Endothelial cell of umbilical vein (primary cell): ENCODE measurements around the gene C1RL. TPM values are rescaled to one million over a fixed set of nuclear protein-coding genes. Genes with fewer than 3 reads are reported as not detected.

Source experiments
- BruUV-seq: library from RNA; stranded (reverse); fragments of 400-500 nt; replicated peaks from 2 replicates; lab custom pipeline; 2021; lab: Mats Ljungman, UMichigan
- CTCF ChIA-PET: fragments of 300-600, 350-600 bp; sonication (Branson Sonifier 250); formaldehyde crosslinking; loops from one replicate; lab custom pipeline; 2021; ENCODE audit warnings: antibody characterized with exemption, inconsistent platforms; lab: Charles Lee
- POLR2A ChIA-PET: fragments of 300-600, 350-600 bp; sonication (Branson Sonifier 250); formaldehyde crosslinking; loops from one replicate; lab custom pipeline; 2021; ENCODE audit warnings: antibody characterized with exemption, inconsistent platforms; lab: Charles Lee
- DNase-seq: peaks from one replicate; pipeline ENCODE4 v3.0.0-alpha.2; 2011; ENCODE audit warnings: low read depth, low spot score
- FAIRE-seq: peaks from 2 replicates; lab custom pipeline; 2011; peaks lifted over from hg19 to GRCh38; lab: Jason Lieb, UNC
- H2AFZ ChIP-seq: 2 replicates; pipeline ENCODE4 v1.6.0; 2012; ENCODE audit warnings: low read depth, low read length, control low read depth, inconsistent platforms
- H3K27ac ChIP-seq: 2 replicates; pipeline ENCODE4 v1.5.1; 2011; ENCODE audit warnings: low read depth, mild to moderate bottlenecking, control low read depth, low read length, moderate library complexity; ENCODE audit not compliant: insufficient read depth
- H3K27me3 ChIP-seq, 2 experiments: 2 replicates each; pipeline versions ENCODE4 v1.6.0 to v1.6.1; 2011; ENCODE audit warnings: low read length in 2 of 2, mixed read lengths in 1 of 2; ENCODE audit not compliant: control insufficient read depth in 2 of 2, insufficient read depth in 2 of 2
- H3K36me3 ChIP-seq, 2 experiments: 2 replicates in 1 of 2; 3 replicates in 1 of 2; pipeline ENCODE4 v1.5.1; 2011; ENCODE audit warnings: low read length in 2 of 2, mild to moderate bottlenecking in 1 of 2, moderate library complexity in 1 of 2; ENCODE audit not compliant: control insufficient read depth in 2 of 2, insufficient read depth in 2 of 2; ENCODE audit errors: extremely low read depth in 1 of 2
- H3K4me1 ChIP-seq: 3 replicates; pipeline ENCODE4 v1.5.1; 2011; ENCODE audit warnings: mild to moderate bottlenecking, low read length; ENCODE audit not compliant: control insufficient read depth, insufficient read depth; ENCODE audit errors: extremely low read depth
- H3K4me2 ChIP-seq: 2 replicates; pipeline ENCODE4 v1.6.1; 2011; ENCODE audit warnings: low read length, control low read depth, mixed read lengths; ENCODE audit not compliant: insufficient read depth
- H3K4me3 ChIP-seq, 3 experiments: fragments of 200-600 bp in 1 of 3; sonication (generic), shearing (Covaris generic) in 1 of 3; replicated peaks in 1 of 3; 2 replicates each; pipeline ENCODE4 v1.5.1; 2011 to 2016; ENCODE audit warnings: control low read depth in 3 of 3, low read length in 3 of 3, mild to moderate bottlenecking in 2 of 3, inconsistent platforms in 1 of 3, low read depth in 1 of 3, moderate library complexity in 1 of 3; ENCODE audit not compliant: insufficient read depth in 1 of 3
- H3K79me2 ChIP-seq: 2 replicates; pipeline ENCODE4 v1.6.0; 2012; ENCODE audit warnings: low read length, inconsistent platforms; ENCODE audit not compliant: control insufficient read depth, insufficient read depth
- H3K9ac ChIP-seq: replicated peaks from 2 replicates; pipeline ENCODE3; 2011; ENCODE audit warnings: low read length, control low read depth; ENCODE audit not compliant: insufficient read depth; ENCODE audit errors: extremely low read depth
- H3K9me1 ChIP-seq: replicated peaks from 3 replicates; pipeline ENCODE4 v1.6.0; 2011; ENCODE audit warnings: mild to moderate bottlenecking, low read length; ENCODE audit not compliant: control insufficient read depth, insufficient read depth; ENCODE audit errors: extremely low read depth
- H3K9me3 ChIP-seq: replicated peaks from 2 replicates; pipeline ENCODE4 v1.5.1; 2012; ENCODE audit warnings: low read length, inconsistent platforms; ENCODE audit not compliant: control insufficient read depth, insufficient read depth
- H4K20me1 ChIP-seq: replicated peaks from 2 replicates; pipeline ENCODE3; 2011; ENCODE audit warnings: mild to moderate bottlenecking, low read length; ENCODE audit not compliant: control insufficient read depth, insufficient read depth; ENCODE audit errors: extremely low read depth
- EZH2 ChIP-seq: IDR thresholded peaks from 2 replicates; pipeline ENCODE4 v1.6.1; 2012; ENCODE audit warnings: borderline replicate concordance, low read depth, mild to moderate bottlenecking, moderate library complexity, low read length, inconsistent platforms; ENCODE audit not compliant: severe bottlenecking
- GATA2 ChIP-seq: IDR thresholded peaks from 2 replicates; pipeline ENCODE4 v1.7.0; 2011; ENCODE audit warnings: low read depth, mild to moderate bottlenecking, moderate library complexity, mixed read lengths, low read length; ENCODE audit not compliant: insufficient read length, insufficient read depth
- MAX ChIP-seq: IDR thresholded peaks from 2 replicates; pipeline ENCODE4 v1.6.1; 2011; ENCODE audit not compliant: insufficient read depth, insufficient read length
- POLR2A ChIP-seq: IDR thresholded peaks from 2 replicates; pipeline ENCODE4 v1.6.1; 2012; ENCODE audit warnings: low read depth, mild to moderate bottlenecking, control low read depth, low read length
- POLR2AphosphoS5 ChIP-seq: IDR thresholded peaks from 2 replicates; pipeline ENCODE4 v1.6.1; 2012; ENCODE audit warnings: low read depth, mild to moderate bottlenecking, control low read depth, low read length, moderate library complexity; ENCODE audit not compliant: insufficient read depth
- dilution Hi-C: fragments of 300-500 bp; cut with MboI; formaldehyde crosslinking; loops from one replicate; pipeline ENCODE4 v1.15.0; 2019; ENCODE audit warnings: low sequenced_read_pairs; ENCODE audit not compliant: extremely low pct_ligation_motif_present
- intact Hi-C: fragments of 100-400 bp; cut with micrococcal nuclease; formaldehyde crosslinking; loops from one replicate; pipeline ENCODE4 v1.10.0; 2022
- polyA plus RNA-seq, 4 experiments: library from polyadenylated mRNA; depleted of rRNA in 3 of 4; stranded (reverse) in 3 of 4; unstranded in 1 of 4; fragments of >200 nt; gene quantifications; 2 replicates each; pipeline versions ENCODE4 v1.2.1 to v1.2.3, GENCODE V29; 2011 to 2012; ENCODE audit warnings: missing spikeins in 1 of 4
- total RNA-seq: library from RNA; stranded (reverse); gene quantifications from 2 replicates; pipeline ENCODE4 v1.2.3, GENCODE V29; 2021

The C1RL gene
- total and polyA plus RNA-seq, 2 donors (not counting 3 experiments of a cell fraction or from before 2014, with no cell fraction given): 20.9 to 25.0 TPM

GRCh38 chr12:7123806-7124522 is 14.9 kb upstream of the C1RL start:
- intact Hi-C loops (no loop called here), dilution Hi-C loops (no loop called here)
- Histone ChIP-seq H3K4me2 (peak overlapping the region; percentile 53), H3K9ac (no peak overlapping the region), H3K9me3 (no peaks in the 10 kb centered on the region), H3K79me2 (no peaks in the 10 kb centered on the region), H3K27me3 (no peaks in the 10 kb centered on the region), H4K20me1 (no peaks in the 10 kb centered on the region), H3K27ac (no peak overlapping the region), H3K36me3 (no peaks in the 10 kb centered on the region), H3K4me1 (peaks cover 29% of the 10 kb centered on the region), H2AFZ (no peak overlapping the region), H3K4me3 (no peak overlapping the region), H3K9me1 (no peaks in the 10 kb centered on the region)
- FAIRE-seq (peak; percentile 95), DNase-seq (peak; percentile 75)
- CTCF ChIA-PET: interaction anchor here (1.3 to 3.4 kb wide), 3 partner anchors 10 to 18 kb away, joined by 3 to 17 read pairs (median 4); no protein-coding TSS in a partner anchor
- POLR2A ChIA-PET: no interaction called here
- no TSS peak for BruUV-seq
- peak; percentile 75 for TF ChIP-seq POLR2AphosphoS5
- peak; percentile 28 for TF ChIP-seq GATA2
- TF ChIP-seq POLR2A: peak; percentile 73
- no peak for TF ChIP-seq MAX
- TF ChIP-seq EZH2: no peak
